RWPE1 (cell line): ENCODE results near the gene SLC9A9.

Experiments used
- CTCF ChIA-PET: fragments of 350-600 bp; sonication (Branson Sonifier 250); formaldehyde crosslinking; extraction: SDS; loops from one replicate; lab custom pipeline; 2021; lab: Yijun Ruan, JAX
- POLR2A ChIA-PET: fragments of 400-600 bp; formaldehyde crosslinking; extraction: SDS; loops from one replicate; lab custom pipeline; 2020; ENCODE audit warnings: antibody characterized with exemption; ENCODE audit not compliant: low non-redundant PET; lab: Yijun Ruan, JAX
- DNase-seq: peaks from one replicate; pipeline ENCODE4 v3.0.0; 2012; ENCODE audit warnings: low spot score
- H3K27ac ChIP-seq: fragments of 450-650 bp; 2 replicates; pipeline ENCODE4 v1.5.1; 2017
- TF ChIP-seq, protein P1 (sequence below): fragments of 450-650 bp; conservative IDR thresholded peaks from 2 replicates; pipeline ENCODE4 v1.5.1; 2017; ENCODE audit warnings: low read depth, mild to moderate bottlenecking

The SLC9A9 gene

GRCh38 chr3:143650827-143651226, 197.4 kb downstream of the SLC9A9 start:
- no peak overlapping the region for H3K27ac ChIP-seq

GRCh38 chr3:143650120-143650519, 198.1 kb downstream of the SLC9A9 start:
- ChIA-PET CTCF (interaction anchor here (0.6 kb wide), 1 partner anchor 42 kb away, joined by 4 read pairs; no protein-coding TSS in a partner anchor), POLR2A (no interaction called here)
- no peak overlapping the region for H3K27ac ChIP-seq
- TF ChIP-seq, protein P1, sequence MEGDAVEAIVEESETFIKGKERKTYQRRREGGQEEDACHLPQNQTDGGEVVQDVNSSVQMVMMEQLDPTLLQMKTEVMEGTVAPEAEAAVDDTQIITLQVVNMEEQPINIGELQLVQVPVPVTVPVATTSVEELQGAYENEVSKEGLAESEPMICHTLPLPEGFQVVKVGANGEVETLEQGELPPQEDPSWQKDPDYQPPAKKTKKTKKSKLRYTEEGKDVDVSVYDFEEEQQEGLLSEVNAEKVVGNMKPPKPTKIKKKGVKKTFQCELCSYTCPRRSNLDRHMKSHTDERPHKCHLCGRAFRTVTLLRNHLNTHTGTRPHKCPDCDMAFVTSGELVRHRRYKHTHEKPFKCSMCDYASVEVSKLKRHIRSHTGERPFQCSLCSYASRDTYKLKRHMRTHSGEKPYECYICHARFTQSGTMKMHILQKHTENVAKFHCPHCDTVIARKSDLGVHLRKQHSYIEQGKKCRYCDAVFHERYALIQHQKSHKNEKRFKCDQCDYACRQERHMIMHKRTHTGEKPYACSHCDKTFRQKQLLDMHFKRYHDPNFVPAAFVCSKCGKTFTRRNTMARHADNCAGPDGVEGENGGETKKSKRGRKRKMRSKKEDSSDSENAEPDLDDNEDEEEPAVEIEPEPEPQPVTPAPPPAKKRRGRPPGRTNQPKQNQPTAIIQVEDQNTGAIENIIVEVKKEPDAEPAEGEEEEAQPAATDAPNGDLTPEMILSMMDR, result no peak
- DNase-seq, result no peak

More at GRCh38 chr3:143650827-143651226, 197.4 kb downstream of the SLC9A9 start:
- TF ChIP-seq, protein P1, result no peak
- ChIA-PET CTCF (no interaction called here), POLR2A (no interaction called here)
- DNase-seq, result no peak

DNA sequence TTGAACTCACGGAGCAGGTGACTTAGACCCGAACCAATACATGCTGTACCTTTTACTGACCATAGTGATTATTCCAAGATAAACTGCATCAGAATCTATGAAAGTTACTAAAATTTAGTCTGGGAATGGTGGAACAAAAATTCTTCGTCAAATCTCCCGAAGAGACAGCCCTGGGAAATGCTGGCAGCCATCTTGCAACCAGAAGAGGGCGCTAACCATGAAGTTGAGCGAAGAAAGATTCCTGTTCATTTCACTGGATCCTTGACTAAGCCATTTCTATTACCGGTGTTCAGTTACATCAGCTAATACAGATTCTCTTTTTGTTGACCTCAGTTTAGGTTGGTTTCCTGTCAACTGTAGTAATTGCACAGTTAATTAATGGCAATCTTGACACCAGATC, 199.6 kb downstream of the SLC9A9 start:
- TF ChIP-seq, protein P1, result no peak
- ChIA-PET POLR2A (no interaction called here), CTCF (interaction anchor here (0.5 kb wide), 1 partner anchor 33 kb away, joined by 4 read pairs; no protein-coding TSS in a partner anchor)
- H3K27ac ChIP-seq, result no peak overlapping the region
- DNase-seq, result no peak

- DNase-seq, result no peak
- POLR2A ChIA-PET, result no interaction called here
- CTCF ChIA-PET, result interaction anchor here (0.5 kb wide), 1 partner anchor 34 kb away, joined by 4 read pairs; no protein-coding TSS in a partner anchor
- no peak overlapping the region for H3K27ac ChIP-seq
- TF ChIP-seq, protein P1, result no peak
Measured at GRCh38 chr3:143648218-143648617, 200.1 kb downstream of the SLC9A9 start.

GRCh38 chr3:143644370-143645089, 203.7 kb downstream of the SLC9A9 start:
- ChIA-PET CTCF (interaction anchor here (0.5 to 1.4 kb wide), 11 partner anchors 30 to 1433 kb away, joined by 3 to 9 read pairs (median 6); no protein-coding TSS in a partner anchor), POLR2A (no interaction called here)
- TF ChIP-seq, protein P1, result peak; percentile 46
- H3K27ac ChIP-seq, result no peak overlapping the region
- peak; percentile 73 for DNase-seq

DNA sequence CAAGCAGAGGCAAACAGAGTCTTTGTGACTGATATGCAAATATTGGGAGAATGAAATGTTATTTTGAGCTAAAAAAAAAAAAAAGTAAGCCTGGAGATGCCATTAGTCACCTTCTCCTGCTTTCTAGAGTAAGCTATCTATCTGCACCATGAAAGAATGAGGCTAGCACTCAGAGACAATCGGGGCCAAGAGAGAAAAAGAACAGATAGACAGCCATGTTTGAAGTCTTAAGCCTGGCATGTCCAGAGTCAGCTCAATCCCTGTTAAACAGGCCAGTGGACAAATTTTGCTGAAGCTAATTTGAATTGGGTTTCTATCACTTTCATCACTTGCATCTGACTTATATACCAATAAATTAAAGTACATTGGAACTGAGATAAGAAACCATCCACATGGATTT, 204.4 kb downstream of the SLC9A9 start:
- H3K27ac ChIP-seq, result no peak overlapping the region
- POLR2A ChIA-PET, result no interaction called here
- DNase-seq, result no peak
- CTCF ChIA-PET, result interaction anchor here (0.5 to 1.4 kb wide), 12 partner anchors 31 to 1434 kb away, joined by 3 to 9 read pairs (median 6); no protein-coding TSS in a partner anchor
- TF ChIP-seq, protein P1, result no peak
